Myocyte (in vitro differentiated cells): ENCODE data around the gene MAGOH. TPM values are rescaled to one million over a fixed set of nuclear protein-coding genes. Genes with fewer than 3 reads are reported as not detected.
"Not testable (repeated sequence)": the region's sequence is repeated elsewhere in the genome, so short reads cannot be mapped to it uniquely, and the experiment has no call there.

Experiments
- DNase-seq: peaks from one replicate; pipeline ENCODE4 v3.0.0-alpha.2; 2012; ENCODE audit warnings: low read depth
- polyA plus RNA-seq: library from polyadenylated mRNA; unstranded; fragments of >200 nt; gene quantifications from one replicate; pipeline ENCODE4 v1.2.1, GENCODE V29; 2012; ENCODE audit warnings: missing spikeins
- total RNA-seq: library from RNA; depleted of rRNA; stranded (reverse); fragments of >200 nt; gene quantifications from 2 replicates; pipeline ENCODE4 v1.2.3, GENCODE V29; 2014

Gene MAGOH
- total RNA-seq: 21.7 and 29.3 TPM in 2 replicates
- 57.4 TPM for polyA plus RNA-seq

DNA sequence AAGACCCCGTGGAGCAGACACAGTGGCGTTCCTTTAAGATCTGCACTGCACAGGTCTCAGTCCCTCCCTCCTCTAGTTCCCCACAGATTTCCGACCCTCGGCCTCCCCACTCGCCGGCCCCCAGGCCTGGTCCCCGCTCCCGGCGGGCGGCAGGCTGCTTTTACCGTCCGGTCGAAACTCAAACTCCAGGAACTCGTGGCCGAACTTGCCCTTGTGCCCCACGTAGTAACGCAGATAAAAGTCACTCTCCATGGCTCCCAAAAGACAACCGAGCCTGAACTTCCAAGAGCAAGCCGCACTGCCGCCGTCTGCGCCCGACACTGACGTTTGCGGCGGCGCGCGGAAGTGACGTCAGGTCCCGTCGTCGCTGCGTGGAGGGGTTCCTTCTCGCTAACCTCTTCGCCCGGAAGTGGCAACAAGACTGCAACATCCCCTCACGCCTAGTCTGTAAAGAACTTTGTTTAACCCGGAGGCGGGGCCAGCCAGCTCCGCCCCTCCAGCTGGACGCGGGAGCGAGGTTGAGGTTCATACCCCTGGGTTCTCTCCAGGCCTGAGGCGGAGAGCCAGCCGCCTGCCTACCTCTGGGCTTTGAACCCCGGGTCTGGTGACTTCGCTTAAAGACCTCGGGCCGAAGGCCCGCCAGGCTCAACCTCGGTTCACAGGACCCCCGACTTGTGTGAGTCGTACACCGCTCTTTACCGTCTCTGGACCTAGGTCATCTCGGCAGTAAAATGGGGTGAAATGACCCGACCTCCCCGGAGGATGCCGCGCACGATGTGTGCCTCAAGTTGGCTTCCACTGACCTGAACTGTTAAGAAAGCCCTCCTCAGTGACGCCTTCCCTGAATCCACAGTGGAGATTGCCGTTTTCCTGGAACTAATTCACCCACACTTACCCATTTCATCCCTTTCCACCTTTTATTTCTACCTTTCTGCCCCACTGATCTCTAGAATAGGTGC lies at the start of gene MAGOH:
Gene MAGOH, minus strand, starts transcription at position 322 of the 959 bp plus-strand sequence. Its CDS starts 70 bp downstream, at position 252.
- DNase-seq: peak; percentile 95

DNA sequence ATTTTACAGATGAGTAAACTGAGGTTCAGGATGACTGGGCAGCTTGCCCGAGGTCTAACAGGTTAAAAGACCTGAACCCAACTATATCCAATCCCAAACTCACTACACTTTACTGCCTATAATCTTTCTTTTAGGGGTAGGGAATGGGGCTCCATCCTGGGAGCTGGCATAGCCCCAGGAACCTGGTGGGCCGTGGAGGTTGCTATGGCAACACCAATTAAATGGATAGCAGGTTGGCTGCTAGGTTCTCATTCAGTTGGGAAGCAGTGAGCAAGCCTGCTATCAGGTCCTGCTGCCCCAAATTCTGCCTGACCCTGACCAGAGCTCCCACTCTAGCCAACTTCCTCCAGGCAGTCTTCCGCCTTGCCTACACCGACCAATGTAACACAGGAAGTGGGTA lies 48.6 kb upstream of the MAGOH start:
- no peak for DNase-seq

DNA sequence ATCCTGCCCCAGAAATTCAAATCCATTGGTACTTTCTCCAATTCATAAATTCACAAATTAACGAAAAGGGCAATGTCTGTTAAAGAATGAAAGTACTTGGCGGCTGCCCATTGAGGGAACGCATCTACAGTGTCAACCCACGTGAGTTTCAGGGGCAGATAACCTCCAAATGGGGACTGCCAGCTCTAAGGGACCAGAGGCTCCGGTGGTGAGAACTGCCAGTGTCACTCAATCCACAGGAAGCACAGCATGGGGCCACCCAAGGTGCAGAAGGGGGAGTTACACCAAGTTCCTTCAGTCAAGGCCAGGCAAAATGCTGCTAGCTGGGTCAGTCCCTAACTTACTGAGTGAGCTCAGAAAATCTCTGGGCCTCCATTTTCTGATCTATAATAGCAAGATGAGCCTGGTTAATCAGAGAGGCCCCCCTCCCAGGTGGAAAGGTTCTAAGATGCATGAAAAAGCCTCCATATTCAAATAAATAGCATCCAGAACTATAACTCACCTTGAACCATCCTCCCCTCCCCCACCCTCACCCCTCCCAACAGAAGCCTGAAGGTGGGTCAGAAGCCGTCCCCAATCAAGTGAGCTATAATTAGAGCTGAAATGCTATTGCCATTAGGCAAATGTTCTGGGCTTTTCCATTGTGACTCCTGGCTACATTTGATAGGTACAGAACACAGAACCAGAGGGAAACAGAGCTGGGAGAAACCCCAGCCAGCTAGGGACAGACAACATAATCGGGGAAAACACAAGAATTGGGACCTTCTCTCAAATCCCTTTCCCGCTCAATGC lies 47.8 kb upstream of the MAGOH start:
- no peak for DNase-seq

DNA sequence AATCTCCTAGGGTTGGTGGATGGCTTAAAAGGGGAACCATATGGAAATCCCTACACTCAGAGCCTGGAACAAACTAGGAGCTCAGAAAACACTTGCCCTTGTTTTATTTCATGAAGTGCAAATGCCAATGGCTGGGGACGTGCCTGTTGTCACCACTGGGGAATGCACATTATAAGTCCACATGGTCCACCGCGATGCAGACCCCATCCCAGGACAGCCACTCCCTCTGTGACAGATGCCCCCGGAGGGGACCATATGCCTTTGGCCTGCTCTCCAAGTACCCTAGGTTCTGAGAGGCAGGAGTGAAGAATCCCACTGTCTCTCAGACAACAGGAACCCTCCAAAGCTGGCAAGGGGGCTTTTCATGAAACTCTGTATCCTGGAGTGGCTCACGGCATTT lies 47.2 kb upstream of the MAGOH start:
- DNase-seq: no peak

DNA sequence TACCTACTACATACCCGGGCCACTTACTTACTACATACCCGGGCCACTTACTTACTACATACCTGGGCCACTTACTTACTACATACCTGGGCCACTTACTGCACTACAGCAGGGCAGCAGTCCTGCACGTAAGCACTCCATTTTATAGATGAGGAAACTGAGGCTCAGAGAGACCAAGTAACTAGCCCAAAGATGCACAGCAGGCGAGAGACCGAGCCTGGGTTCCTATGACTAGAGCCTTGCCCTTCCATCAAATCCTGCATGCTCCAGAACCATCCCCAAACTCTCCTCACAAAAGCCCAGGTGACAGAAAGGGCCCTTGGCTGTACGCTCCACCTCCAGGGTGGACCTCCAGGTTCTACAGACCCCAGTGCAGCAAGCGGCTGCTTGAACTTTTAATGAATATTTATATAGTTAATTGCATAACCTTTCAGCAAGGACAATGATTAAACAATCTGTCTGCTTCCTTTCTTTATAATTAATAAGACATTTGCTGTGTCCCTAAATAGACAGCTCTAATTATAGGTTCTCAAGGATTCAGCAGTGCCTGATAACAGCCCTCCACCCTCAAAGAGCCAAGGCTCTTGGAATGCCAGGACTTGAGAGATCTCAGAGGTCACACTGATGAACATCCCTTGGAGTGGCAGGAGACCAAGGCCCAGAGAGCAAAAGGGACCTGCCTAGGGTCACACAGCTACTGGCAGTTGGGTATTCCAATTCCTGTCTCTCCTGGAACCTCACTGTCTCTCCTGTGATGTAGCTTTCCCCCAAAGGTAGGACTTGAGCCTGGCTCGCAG lies 46.1 kb upstream of the MAGOH start:
- no peak for DNase-seq

DNA sequence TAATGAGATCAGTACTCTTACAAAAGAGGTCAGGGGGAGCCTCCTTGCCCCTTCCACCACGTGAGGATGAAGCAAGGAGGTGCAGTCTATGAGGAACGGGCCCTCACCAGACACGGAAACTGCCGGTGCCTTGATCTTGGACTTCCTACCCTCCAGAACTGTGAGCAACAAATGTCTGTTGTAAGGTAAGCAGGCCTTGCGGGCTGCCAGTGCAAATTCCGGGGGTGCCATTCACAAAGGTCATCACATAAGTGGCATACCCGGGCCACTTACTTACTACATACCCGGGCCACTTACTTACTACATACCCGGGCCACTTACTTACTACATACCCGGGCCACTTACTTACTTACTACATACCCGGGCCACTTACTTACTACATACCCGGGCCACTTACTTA lies 44.8 kb upstream of the MAGOH start:
- DNase-seq: not testable (repeated sequence)

DNA sequence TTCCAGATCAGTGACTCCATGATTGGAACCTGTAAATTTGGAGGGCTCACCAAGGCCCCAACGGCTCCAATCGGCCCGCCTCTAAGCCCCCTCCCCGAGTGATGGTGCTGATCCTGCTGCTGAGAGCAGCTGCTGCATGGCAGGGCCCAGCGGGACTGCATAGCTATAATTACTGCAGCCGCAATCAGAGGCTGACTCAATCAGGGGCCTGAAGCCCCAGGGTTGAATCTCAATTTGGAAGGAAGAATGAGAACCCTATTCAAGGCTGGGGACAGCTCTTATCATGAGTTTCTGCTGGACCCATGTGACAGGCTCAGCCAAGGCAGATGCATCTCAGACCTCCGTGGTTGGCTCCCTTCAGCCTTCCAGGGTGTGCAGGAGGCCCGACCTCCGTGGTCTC lies 42.8 kb upstream of the MAGOH start:
- DNase-seq: no peak

DNA sequence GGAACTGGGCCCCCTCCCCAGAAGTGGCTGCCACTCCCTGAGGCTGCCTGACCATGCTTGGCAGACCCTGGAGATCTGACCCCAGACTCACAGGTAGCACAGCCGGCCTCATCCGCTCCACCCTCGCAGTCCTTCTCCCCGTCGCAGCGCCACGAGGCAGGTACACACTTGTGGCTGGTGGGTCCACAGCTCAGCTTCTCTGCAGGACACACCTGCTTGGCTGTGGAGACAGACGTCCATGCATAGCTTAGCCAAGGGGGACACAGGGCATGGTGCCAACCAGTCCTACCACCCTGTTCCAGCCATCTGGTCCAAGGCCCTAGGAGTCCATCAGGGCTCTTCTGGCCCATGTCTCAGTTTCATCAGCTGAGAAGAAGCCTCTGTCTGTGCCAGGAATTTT lies 42.2 kb upstream of the MAGOH start:
- no peak for DNase-seq

DNA sequence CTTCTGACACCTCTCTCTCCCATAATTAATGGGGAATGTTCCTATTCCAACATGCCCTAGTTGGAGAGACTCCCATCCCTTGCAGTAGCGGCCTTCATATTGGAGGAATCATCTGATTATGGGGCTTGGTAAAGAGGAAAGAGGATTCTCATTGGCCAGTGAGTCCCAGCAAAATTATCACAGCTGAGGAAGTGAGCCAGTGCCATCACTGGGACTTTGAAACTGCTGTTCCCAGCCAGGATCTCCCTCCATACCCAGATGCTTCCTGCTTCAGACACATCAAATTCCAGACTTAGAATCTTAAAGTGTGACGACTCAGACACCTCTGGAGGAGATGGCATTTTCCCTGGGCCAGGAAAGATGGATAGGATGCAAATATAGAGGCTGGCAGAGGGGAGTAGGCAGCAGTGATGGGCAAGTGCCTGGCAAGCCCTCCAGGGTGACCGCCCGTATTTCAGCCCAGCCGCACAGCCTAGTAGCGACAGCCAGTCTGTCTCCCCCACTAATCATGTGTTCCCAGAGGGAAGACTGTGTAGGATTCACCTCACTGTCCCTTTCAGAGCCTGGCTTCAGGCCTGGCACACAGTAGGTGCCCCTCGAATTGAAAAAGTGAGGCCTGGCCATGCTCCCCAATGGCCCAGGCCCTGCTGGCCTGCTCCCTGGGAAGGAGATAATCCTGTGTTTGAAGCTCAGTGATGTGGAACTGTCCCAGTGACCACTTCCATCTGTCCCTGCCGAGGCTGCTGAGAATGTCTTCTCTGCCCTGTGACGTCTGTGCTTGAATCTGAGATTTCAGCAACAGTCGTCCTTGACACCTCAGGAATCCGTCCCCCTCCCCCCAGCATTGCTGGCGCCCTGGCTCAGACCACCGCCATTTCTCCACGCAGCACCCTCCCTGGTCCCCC lies 41.2 kb upstream of the MAGOH start:
- DNase-seq: no peak

DNA sequence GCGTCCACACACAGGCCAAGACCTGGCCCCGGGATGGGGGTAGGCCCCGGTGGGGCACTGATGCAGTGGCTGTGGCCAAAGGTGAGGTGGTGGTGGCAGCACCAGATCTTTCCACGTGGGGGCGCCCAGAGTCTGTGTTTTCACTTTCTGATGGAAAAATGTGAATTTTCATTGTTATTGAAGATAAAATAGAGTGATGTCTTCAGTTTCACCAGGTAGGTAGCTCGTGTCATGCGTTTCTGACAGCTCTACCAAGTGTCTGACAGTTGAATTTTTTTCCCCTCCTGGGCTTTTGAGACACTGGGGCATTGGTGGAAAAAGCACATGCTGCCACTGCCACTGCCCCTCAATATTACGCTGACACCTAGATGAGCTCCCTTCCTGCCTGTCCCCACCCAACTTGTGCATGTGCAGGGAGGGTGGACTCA lies 40.0 kb upstream of the MAGOH start:
- peak; percentile 38 for DNase-seq

DNA sequence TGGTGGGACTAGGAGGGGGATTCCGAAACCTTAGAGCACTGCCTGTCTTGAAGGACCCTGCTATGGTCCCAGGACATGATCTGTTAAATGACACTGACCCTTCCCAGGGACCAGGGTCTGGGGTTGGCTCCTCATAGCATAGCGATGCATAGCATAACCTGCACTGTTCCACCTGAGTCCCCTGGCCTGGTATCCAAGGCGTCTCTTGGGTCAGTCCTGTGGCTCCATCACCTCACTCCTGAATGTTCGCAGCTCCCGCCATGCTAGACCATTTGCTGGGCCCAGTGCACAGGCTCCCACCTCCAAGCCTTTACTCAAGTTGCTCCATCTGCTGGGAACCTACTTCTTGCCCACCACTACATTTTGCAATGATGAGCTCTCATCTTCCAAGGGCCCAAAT lies 39.0 kb upstream of the MAGOH start:
- DNase-seq: no peak

DNA sequence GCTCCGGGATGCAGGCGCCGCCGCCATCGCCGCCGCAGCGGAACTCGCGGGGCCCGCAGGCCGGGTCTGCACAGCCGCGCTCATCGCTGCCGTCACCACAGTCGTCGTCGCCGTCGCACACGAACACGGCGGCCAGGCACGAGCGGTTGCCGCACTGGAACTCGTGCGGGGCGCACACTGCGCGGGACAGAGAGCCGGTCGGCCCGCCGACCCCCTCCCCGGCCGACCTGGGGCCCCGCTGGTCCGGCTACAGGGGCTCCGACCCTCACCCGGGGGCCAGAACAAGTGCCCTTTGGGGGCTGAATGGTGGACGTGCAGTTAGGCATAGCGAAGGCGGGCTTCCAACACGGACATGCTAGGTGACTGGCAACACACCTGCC lies 38.6 kb upstream of the MAGOH start:
- DNase-seq: no peak

DNA sequence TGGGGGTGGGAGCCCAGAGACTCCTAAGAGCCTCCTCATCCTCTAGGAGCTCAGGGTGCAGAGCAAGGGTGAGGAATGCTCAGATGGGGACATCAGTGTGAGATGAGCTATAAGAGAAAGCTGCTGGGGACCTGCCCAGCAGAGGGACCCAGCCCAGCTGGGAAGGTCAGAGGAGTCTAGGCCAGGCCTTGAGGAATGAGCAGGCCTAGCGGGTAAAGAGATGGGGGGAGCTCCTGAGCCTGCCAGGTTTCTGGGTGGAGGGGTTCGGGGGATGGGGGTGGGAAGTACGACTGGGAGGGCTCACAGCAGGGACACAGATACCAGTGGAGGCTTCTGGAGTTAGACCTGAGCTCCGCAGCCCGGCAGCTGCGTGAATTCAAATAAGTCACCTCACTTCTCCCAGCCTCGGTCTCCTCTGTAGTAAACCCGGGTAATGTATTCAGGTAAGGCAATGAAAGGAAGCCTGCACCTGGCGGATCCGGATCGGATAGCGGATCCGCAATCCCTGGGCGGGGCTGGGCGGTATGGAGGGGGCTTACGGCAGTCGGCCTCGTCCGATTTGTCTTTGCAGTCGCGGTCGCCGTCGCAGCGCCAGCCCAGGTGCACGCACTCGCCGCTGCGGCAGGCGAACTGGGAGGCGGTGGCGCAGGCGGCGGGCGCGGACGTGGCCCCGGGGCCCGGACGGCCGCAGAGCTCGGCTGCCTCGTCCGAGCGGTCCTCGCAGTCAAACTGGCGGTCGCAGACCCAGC lies 38.0 kb upstream of the MAGOH start:
- no peak for DNase-seq

DNA sequence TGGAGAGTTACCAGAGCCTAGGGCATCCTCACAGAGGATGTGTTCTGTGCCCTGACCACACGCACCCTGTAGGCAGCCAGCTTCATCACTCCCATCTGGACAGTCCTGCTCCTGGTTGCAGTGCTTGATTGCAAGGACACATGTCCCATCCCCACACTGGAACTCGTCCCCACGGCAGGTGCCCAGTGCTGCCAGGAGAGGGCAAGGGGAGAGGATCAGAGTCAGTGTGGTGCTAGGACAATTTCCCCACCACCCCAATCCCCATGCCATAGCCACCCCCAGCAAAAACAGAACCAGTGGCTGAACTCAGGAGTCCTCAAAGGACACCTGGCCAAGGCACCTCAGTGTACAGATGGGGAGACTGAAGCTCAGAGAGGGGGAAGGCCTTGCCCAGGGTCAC lies 37.2 kb upstream of the MAGOH start:
- no peak for DNase-seq

DNA sequence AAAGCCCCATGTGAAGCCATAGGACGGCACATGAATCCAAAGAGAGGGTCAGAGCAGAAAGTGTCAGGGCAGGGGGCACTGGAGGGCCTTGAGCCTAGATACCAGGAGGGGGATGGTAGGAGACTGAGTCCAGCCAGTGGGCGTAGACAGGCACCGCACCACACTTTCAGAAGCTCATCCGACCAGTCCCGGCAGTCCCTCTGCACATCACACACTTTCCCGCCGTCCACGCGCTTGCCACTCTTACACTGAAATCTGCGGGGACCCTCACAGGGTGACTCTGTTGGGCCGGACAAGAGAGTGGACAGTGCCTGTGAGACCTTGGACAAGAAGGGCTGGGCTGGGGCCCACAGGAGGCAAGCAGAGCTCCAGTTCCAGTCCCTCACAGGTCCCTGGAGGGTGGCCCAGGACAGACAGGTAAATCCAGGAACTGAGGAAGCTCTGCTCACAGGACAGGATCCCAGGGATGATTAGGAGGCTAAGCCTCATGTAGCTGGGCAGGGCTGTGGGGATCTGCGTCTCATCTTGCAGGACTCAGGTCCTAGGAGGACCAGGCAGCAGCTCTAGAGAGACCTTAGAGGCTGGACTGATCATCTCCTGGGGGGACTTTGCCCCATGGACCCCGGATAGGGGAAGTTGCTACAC lies 36.3 kb upstream of the MAGOH start:
- no peak for DNase-seq

DNA sequence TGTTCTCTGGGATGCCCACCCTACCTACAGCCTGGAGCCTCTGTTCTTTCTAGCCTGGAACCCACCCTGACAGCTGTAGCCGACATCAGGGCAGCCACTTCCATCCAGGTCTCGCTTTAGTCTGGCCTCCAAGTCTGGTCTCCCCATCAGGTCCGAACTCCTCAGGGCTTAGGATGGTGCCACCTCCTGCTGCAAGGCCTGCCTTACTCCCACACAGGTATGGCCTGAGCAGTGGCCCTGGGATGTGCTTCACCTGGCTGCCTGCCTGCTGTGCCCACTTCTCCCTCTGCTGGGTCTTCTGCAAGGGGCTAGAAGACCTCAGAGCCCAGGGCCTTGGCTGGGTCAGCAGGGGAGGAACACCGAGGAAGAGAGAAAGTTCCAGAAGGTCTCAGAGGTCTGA lies 35.7 kb upstream of the MAGOH start:
- no peak for DNase-seq

DNA sequence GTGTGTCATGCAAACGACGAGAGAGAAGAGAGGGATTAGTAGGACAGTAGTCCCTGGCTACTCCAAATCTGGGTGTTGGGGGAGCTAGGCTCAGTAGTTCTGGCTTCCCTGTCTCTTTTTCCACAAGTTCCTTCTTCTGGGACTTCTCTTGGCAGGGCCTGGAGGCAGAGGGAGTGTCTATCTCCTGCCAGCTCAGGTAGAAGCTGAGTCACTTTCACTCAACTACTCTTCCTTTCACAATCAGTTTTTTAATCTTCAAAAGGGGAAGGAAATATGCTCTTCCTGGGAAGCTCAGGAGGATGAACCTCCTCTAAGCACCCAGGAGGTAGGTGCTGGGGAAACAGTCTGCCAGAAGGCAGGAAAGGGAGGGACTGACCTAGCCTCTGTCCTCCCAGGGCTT lies 35.2 kb upstream of the MAGOH start:
- no peak for DNase-seq

DNA sequence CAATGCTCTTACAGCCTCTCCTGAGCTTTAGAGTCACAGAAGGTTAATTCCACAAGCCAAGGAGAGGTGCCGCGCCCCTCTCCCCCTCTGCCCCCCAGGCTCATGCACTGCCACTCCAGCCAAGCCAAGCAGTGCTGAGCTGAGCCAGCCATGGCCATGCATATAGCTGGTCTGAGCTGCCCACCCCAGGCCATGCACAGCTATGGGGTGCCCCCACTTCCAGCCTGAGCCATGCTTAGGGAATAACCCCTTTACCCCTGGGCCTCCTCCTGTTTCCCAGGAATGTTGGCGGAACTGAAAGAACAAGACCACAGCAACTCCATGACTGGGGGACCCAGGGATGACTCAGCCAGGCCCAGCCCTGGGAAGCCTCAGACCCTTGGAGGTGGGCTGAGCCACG lies 34.0 kb upstream of the MAGOH start:
- no peak for DNase-seq

DNA sequence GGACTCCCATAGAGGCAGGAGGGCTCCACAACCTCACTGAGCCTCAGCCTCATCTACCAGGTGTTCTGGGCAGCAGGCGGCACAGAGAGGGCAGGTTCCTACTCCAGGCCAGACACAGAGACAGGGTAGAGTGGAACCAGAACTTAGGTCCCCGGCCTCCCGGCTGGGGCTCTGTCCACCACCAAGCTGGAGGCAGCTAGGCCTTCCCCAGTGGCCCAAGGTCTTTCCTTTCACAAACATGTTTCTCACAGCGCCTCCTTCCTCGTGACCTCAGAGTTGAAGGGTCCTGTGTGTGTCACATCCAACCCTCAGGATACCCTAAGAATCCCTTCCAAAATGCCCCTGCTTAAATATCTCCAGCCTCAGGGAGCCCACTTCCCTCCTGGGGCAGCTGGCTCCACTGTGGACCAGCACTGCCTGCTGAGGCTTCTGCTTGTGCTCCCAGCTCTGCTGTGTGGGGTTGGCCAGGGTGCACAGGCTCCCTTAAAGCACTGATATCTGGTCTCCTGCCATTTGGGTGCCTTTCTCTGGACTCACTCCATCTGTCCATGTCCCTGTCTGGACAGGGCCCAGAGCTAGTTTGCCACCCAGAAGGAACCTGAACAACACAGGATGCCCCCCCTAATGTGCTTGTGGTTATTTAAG lies 33.2 kb upstream of the MAGOH start:
- DNase-seq: no peak
